ENCODE data around the gene CCNY. TPM values are rescaled to one million over a fixed set of nuclear protein-coding genes. Genes with fewer than 3 reads are reported as not detected.

Gene CCNY
- total and polyA plus RNA-seq, 2 of the 13 experiments (the other 11 are each of a cell fraction or from before 2014, with no cell fraction given) = 48.2 to 54.7 TPM

- no peak for TF ChIP-seq MLXIP (CRISPR knock-in tag; IDR thresholded peaks at IDR 0.05; ENCODE audit: borderline replicate concordance)
- no peak for TF ChIP-seq ZFX (CRISPR knock-in tag; IDR thresholded peaks at IDR 0.05; ENCODE audit: low read depth)
- no peak for TF ChIP-seq RELA (CRISPR knock-in tag; IDR thresholded peaks at IDR 0.05)
- no peak for TF ChIP-seq ZNF605 (CRISPR knock-in tag; IDR thresholded peaks at IDR 0.05)
- no peak for TF ChIP-seq SUZ12 (IDR thresholded peaks at IDR 0.05; ENCODE audit: low read depth, low read length)
- TF ChIP-seq SSRP1 (CRISPR knock-in tag; IDR thresholded peaks at IDR 0.05) = no peak
- TF ChIP-seq PHB2 (IDR thresholded peaks at IDR 0.05; ENCODE audit: partially characterized antibody) = no peak
- no peak for TF ChIP-seq YEATS4 (CRISPR knock-in tag; IDR thresholded peaks at IDR 0.05; ENCODE audit: borderline replicate concordance)
- TF ChIP-seq HNF1A (IDR thresholded peaks at IDR 0.05; ENCODE audit: low read depth) = no peak
- TF ChIP-seq HNF1A (CRISPR knock-in tag; IDR thresholded peaks at IDR 0.05; ENCODE audit: borderline replicate concordance) = no peak
- no peak for TF ChIP-seq ZNF879 (CRISPR knock-in tag; IDR thresholded peaks at IDR 0.05)
- TF ChIP-seq HDAC2 (CRISPR knock-in tag; IDR thresholded peaks at IDR 0.05) = peak; percentile 41; the same call in 1 of the 2 replicates
- TF ChIP-seq ZNF318 (CRISPR knock-in tag; IDR thresholded peaks at IDR 0.05) = no peak
- no peak for TF ChIP-seq DBP (CRISPR knock-in tag; IDR thresholded peaks at IDR 0.05; ENCODE audit: not compliant biosample characterization)
Measured at GRCh38 chr10:35409808-35410207, 73.5 kb downstream of the CCNY start (continued).

Data from HepG2 (cell line).